GM13976 (cell line): ENCODE data around the gene MBP.

Source experiments
- DNase-seq: peaks from one replicate; pipeline ENCODE4 v3.0.0; 2012; ENCODE audit warnings: low spot score
- CTCF ChIP-seq: IDR thresholded peaks from 2 replicates; pipeline ENCODE4 v1.5.1; 2012; ENCODE audit warnings: borderline replicate concordance, mild to moderate bottlenecking; ENCODE audit not compliant: insufficient read depth; ENCODE audit errors: extremely low read depth, missing control alignments, control extremely low read depth
- in situ Hi-C: fragments of 300-500 bp; cut with MboI; formaldehyde crosslinking; loops from one replicate; pipeline ENCODE4 v1.12.0; 2022; ENCODE audit warnings: low sequenced_read_pairs, mixed read lengths, inconsistent platforms; ENCODE audit not compliant: unreplicated experiment

Gene MBP

GRCh38 chr18:77049938-77050337 lies 82.6 kb downstream of the MBP start:
- TF ChIP-seq CTCF = no peak
- no peak for DNase-seq
- in situ Hi-C loops = no loop called here

- DNase-seq = no peak
- in situ Hi-C loops = no loop called here
- no peak for TF ChIP-seq CTCF
These were observed 84.7 kb downstream of the MBP start for GRCh38 chr18:77047803-77048419.

- DNase-seq = no peak
- in situ Hi-C loops = no loop called here
- TF ChIP-seq CTCF = no peak
These were observed 85.6 kb downstream of the MBP start for GRCh38 chr18:77046994-77047393.

GRCh38 chr18:77046409-77046808 lies 86.2 kb downstream of the MBP start:
- no peak for DNase-seq
- no peak for TF ChIP-seq CTCF
- in situ Hi-C loops = no loop called here

- in situ Hi-C loops = no loop called here
- TF ChIP-seq CTCF = no peak
These were observed 86.9 kb downstream of the MBP start for GRCh38 chr18:77045677-77046076.

GRCh38 chr18:77044866-77045664 lies 87.5 kb downstream of the MBP start:
- DNase-seq = no peak
- in situ Hi-C loops = no loop called here
- no peak for TF ChIP-seq CTCF

More at GRCh38 chr18:77045677-77046076, 86.9 kb downstream of the MBP start:
- DNase-seq = no peak
